DOHH2 (cell line): Measurements from ENCODE around the gene QKI.
"Not testable (repeated sequence)": the region's sequence is repeated elsewhere in the genome, so short reads cannot be mapped to it uniquely, and the experiment has no call there.

Experiments
- H3F3A ChIP-seq: fragments of 200-600 bp; sonication (generic), shearing (Covaris generic); 2 replicates; pipeline ENCODE4 v1.6.0; 2016; ENCODE audit warnings: antibody characterized with exemption, mild to moderate bottlenecking; ENCODE audit not compliant: control insufficient read depth, insufficient read depth
- H3K27ac ChIP-seq: fragments of 200-600 bp; sonication (generic); 2 replicates; pipeline ENCODE4 v1.5.1; 2014; ENCODE audit warnings: low read depth, mild to moderate bottlenecking, low read length, moderate library complexity
- H3K27me3 ChIP-seq: fragments of 200-600 bp; sonication (generic); 2 replicates; pipeline ENCODE4 v1.6.1; 2014; ENCODE audit warnings: mild to moderate bottlenecking, low read length, mixed read lengths; ENCODE audit not compliant: control insufficient read depth
- H3K36me3 ChIP-seq: fragments of 200-600 bp; sonication (generic); 2 replicates; pipeline ENCODE4 v1.6.1; 2014; ENCODE audit warnings: mild to moderate bottlenecking, low read length, moderate library complexity, mixed read lengths; ENCODE audit not compliant: control insufficient read depth
- H3K4me1 ChIP-seq: fragments of 200-600 bp; sonication (generic); 2 replicates; pipeline ENCODE4 v1.6.1; 2014; ENCODE audit warnings: mild to moderate bottlenecking, low read length, mixed read lengths; ENCODE audit not compliant: control insufficient read depth
- H3K4me2 ChIP-seq: fragments of 200-600 bp; sonication (generic); 2 replicates; pipeline ENCODE4 v1.6.0; 2014; ENCODE audit warnings: mild to moderate bottlenecking, low read length, moderate library complexity
- H3K4me3 ChIP-seq: fragments of 200-600 bp; sonication (generic); 2 replicates; pipeline ENCODE4 v1.5.1; 2014; ENCODE audit warnings: mild to moderate bottlenecking, low read length, mixed read lengths
- H3K79me2 ChIP-seq: fragments of 200-600 bp; sonication (generic); 2 replicates; pipeline ENCODE4 v1.6.1; 2014; ENCODE audit warnings: mild to moderate bottlenecking, low read length, mixed read lengths; ENCODE audit not compliant: control insufficient read depth
- H3K9me2 ChIP-seq: fragments of 200-600 bp; sonication (generic); replicated peaks from 2 replicates; pipeline ENCODE4 v1.6.1; 2014; ENCODE audit warnings: mild to moderate bottlenecking, low read length, mixed read lengths; ENCODE audit not compliant: control insufficient read depth
- H3K9me3 ChIP-seq: fragments of 200-600 bp; sonication (generic); 2 replicates; pipeline ENCODE4 v1.6.1; 2014; ENCODE audit warnings: antibody characterized with exemption, low read length, mixed read lengths; ENCODE audit not compliant: control insufficient read depth, insufficient read depth
- H4K20me1 ChIP-seq: fragments of 200-600 bp; sonication (generic); 2 replicates; pipeline ENCODE4 v1.6.0; 2014; ENCODE audit warnings: low read depth, mild to moderate bottlenecking, antibody characterized with exemption, low read length, moderate library complexity; ENCODE audit not compliant: control insufficient read depth, insufficient read depth
- EZH2phosphoT487 ChIP-seq: fragments of 200-600 bp; sonication (generic); IDR thresholded peaks from 2 replicates; pipeline ENCODE4 v1.6.1; 2017; ENCODE audit warnings: borderline replicate concordance, mild to moderate bottlenecking, antibody characterized with exemption, low read length, moderate library complexity, mixed read lengths
- TF ChIP-seq, protein P1 (sequence below): fragments of 200-600 bp; sonication (generic); IDR thresholded peaks from one replicate; pipeline ENCODE4 v1.5.1; 2014; ENCODE audit warnings: antibody characterized with exemption, mild to moderate bottlenecking, low read depth, low read length; ENCODE audit not compliant: poor library complexity, severe bottlenecking

The QKI gene

DNA sequence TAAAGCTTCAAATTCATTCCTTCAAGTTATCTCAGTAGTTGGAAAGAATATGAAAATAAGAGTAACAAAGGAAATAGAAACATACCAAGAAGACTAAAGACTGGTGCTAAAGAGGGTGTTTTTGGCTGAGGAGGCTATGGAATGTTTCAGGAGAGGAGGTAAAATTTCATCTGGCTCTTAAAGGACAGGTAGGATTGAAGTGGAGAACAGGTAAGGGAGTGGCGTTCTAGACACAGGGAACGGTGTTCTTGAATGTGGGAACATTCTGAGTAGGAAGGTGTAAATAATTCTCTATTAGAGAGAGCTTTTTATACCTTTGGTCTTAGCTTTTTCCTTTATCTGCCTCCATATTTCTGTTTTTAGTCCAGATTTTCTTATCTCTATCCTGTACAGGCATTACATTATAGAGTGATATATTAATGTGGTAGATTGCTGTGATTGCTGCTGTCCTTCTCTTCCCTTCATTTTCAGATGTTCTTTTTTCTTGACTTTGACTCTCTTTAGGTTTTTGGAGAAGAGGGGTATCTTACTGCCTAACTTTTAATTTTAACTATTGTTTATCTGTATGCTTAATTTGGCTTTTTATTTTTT lies 15.4 kb downstream of the QKI start:
- Histone ChIP-seq H3K27ac (no peak overlapping the region), H4K20me1 (peaks cover 25% of the 10 kb centered on the region), H3K27me3 (no peaks in the 10 kb centered on the region), H3F3A (no peaks in the 10 kb centered on the region), H3K4me2 (no peak overlapping the region), H3K9me3 (no peaks in the 10 kb centered on the region), H3K36me3 (no peaks in the 10 kb centered on the region), H3K4me1 (0 out of 2 replicates have a peak, but pooled peaks cover 6% of the 10 kb centered on the region), H3K9me2 (no peaks in the 10 kb centered on the region), H3K4me3 (no peak overlapping the region), H3K79me2 (peaks cover 97% of the 10 kb centered on the region)
- TF ChIP-seq, protein P1, sequence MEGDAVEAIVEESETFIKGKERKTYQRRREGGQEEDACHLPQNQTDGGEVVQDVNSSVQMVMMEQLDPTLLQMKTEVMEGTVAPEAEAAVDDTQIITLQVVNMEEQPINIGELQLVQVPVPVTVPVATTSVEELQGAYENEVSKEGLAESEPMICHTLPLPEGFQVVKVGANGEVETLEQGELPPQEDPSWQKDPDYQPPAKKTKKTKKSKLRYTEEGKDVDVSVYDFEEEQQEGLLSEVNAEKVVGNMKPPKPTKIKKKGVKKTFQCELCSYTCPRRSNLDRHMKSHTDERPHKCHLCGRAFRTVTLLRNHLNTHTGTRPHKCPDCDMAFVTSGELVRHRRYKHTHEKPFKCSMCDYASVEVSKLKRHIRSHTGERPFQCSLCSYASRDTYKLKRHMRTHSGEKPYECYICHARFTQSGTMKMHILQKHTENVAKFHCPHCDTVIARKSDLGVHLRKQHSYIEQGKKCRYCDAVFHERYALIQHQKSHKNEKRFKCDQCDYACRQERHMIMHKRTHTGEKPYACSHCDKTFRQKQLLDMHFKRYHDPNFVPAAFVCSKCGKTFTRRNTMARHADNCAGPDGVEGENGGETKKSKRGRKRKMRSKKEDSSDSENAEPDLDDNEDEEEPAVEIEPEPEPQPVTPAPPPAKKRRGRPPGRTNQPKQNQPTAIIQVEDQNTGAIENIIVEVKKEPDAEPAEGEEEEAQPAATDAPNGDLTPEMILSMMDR = no peak
- TF ChIP-seq EZH2phosphoT487 = no peak

DNA sequence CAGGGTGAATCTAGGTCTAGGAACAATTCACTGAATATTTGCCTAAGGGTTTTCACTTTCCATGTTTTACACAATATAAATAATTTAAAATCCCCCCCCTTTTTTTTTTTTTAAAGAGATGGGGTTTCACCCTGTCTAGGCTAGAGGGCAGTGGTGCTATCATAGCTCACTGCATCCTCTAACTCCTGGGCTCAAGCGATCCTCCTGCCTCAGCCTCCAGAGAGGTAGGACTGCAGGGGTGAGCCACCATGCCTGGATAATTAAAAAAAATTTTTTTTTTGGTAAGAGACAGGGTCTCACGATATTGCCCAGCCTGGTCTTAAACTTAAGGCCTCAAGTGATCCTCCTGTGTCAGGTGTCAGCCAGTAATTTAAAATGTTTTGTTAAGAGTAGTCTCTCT lies 17.8 kb downstream of the QKI start:
- Histone ChIP-seq H4K20me1 (peaks cover 24% of the 10 kb centered on the region), H3K27me3 (no peaks in the 10 kb centered on the region), H3K4me1 (peaks cover 17% of the 10 kb centered on the region), H3F3A (no peaks in the 10 kb centered on the region), H3K36me3 (no peaks in the 10 kb centered on the region), H3K9me2 (no peaks in the 10 kb centered on the region), H3K79me2 (peaks cover 98% of the 10 kb centered on the region), H3K9me3 (no peaks in the 10 kb centered on the region), H3K4me3 (no peak overlapping the region), H3K27ac (no peak overlapping the region), H3K4me2 (no peak overlapping the region)
- TF ChIP-seq EZH2phosphoT487 = no peak
- TF ChIP-seq, protein P1 = no peak

DNA sequence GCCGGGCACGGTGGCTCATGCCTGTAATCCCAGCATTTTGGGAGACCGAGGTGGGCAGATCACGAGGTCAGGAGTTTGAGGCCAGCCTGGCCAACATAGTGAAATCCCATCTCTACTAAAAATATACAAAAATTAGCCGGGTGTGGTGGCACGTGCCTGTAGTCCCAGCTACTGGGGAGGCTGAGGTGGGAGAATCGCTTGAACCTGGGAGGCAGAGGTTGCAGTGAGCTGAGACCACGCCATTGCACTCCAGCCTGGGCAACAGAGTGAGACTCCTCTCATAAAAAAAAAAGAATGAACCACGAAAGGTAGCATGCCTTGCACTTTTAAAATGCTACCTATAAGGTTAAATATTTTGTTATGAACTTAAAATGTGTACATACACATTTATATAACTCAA lies 19.0 kb downstream of the QKI start:
- H3K9me2 ChIP-seq, H3K36me3 ChIP-seq, H3K4me3 ChIP-seq, H3F3A ChIP-seq, H3K27ac ChIP-seq, H3K27me3 ChIP-seq, H3K4me2 ChIP-seq, H3K9me3 ChIP-seq: not testable (repeated sequence)
- Histone ChIP-seq H4K20me1 (peaks cover 21% of the 10 kb centered on the region), H3K4me1 (peaks cover 17% of the 10 kb centered on the region), H3K79me2 (peaks cover 98% of the 10 kb centered on the region)

DNA sequence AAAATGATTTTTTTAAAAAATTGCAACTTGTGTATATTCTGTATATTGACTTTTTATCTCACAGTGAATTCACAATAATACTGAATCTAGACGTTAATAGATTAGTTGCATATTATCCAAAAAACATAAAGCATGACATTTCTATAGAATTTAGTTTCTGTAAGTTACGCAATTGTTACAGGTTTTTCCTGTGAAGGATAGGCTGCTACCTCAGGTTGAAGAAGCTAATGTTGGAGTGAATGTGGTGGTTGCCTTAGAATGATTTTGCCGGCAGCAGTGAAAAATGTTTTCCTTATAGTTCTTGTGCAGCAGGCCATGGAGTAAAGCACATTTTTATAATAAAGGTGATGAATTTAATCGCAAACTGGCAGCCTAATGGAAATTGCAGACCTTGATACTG lies 20.5 kb downstream of the QKI start:
- no peaks in the 10 kb centered on the region for H3K9me2 ChIP-seq
- no peak overlapping the region for H3K4me3 ChIP-seq
- no peaks in the 10 kb centered on the region for H3K36me3 ChIP-seq
- TF ChIP-seq, protein P1 = no peak
- no peak for TF ChIP-seq EZH2phosphoT487
- H3K9me3 ChIP-seq = no peaks in the 10 kb centered on the region
- H3K4me1 ChIP-seq = peaks cover 17% of the 10 kb centered on the region
- no peaks in the 10 kb centered on the region for H3K27me3 ChIP-seq
- H4K20me1 ChIP-seq = peaks cover 9% of the 10 kb centered on the region
- no peak overlapping the region for H3K4me2 ChIP-seq
- H3F3A ChIP-seq = no peaks in the 10 kb centered on the region
- no peak overlapping the region for H3K27ac ChIP-seq
- H3K79me2 ChIP-seq = peaks cover 97% of the 10 kb centered on the region
